Caco-2 (cell line): ENCODE results near the gene PELI2. TPM values are rescaled to one million over a fixed set of nuclear protein-coding genes. Genes with fewer than 3 reads are reported as not detected.
A peak's percentile ranks its signal among the peaks of the same experiment; 100 is the strongest.

ENCODE experiments used
- BruUV-seq: library from RNA; stranded (reverse); fragments of 400-500 nt; replicated peaks from 2 replicates; lab custom pipeline; 2021; lab: Mats Ljungman, UMichigan
- CTCF ChIA-PET: fragments of 300-600 bp; sonication (Branson Sonifier 250); formaldehyde crosslinking; loops from one replicate; lab custom pipeline; 2022; ENCODE audit warnings: antibody characterized with exemption; lab: Charles Lee
- POLR2A ChIA-PET: fragments of 300-600 bp; sonication (Branson Sonifier 250); formaldehyde crosslinking; loops from one replicate; lab custom pipeline; 2022; ENCODE audit warnings: antibody characterized with exemption; lab: Charles Lee
- DNase-seq, 2 experiments: peaks; one replicate each; pipeline versions ENCODE4 v3.0.0 to v3.0.0-alpha.2; 2020 to 2022
- H3K27me3 ChIP-seq: replicated peaks from 2 replicates; pipeline ENCODE4 v1.6.0; 2011; ENCODE audit warnings: low read length; ENCODE audit not compliant: control insufficient read depth, insufficient read depth
- H3K36me3 ChIP-seq: 2 replicates; pipeline ENCODE4 v1.5.1; 2011; ENCODE audit warnings: low read length; ENCODE audit not compliant: control insufficient read depth, insufficient read depth
- H3K4me1 ChIP-seq: fragments of 250-450 bp; sonication (Bioruptor Pico); 2 replicates; pipeline ENCODE4 v1.5.1; 2020; ENCODE audit warnings: mild to moderate bottlenecking
- H3K4me3 ChIP-seq: 2 replicates; pipeline ENCODE4 v1.5.1; 2011; ENCODE audit warnings: low read depth, mild to moderate bottlenecking, control low read depth, low read length
- H3K9me3 ChIP-seq: fragments of 250-450 bp; sonication (Bioruptor Pico); 2 replicates; pipeline ENCODE4 v1.5.1; 2020; ENCODE audit warnings: mild to moderate bottlenecking, moderate library complexity
- H3K27ac Mint-ChIP-seq: one replicate; pipeline ENCODE4 v1.8.0; 2022; ENCODE audit warnings: mixed read lengths; ENCODE audit not compliant: unreplicated experiment
- H3K27me3 Mint-ChIP-seq: one replicate; pipeline ENCODE4 v1.8.0; 2022; ENCODE audit warnings: mixed read lengths; ENCODE audit not compliant: insufficient read depth, unreplicated experiment
- H3K36me3 Mint-ChIP-seq: one replicate; pipeline ENCODE4 v1.8.0; 2022; ENCODE audit warnings: mild to moderate bottlenecking, mixed read lengths; ENCODE audit not compliant: insufficient read depth, unreplicated experiment
- H3K4me1 Mint-ChIP-seq: one replicate; pipeline ENCODE4 v1.8.0; 2022; ENCODE audit warnings: low read depth, mixed read lengths; ENCODE audit not compliant: unreplicated experiment
- H3K4me3 Mint-ChIP-seq: one replicate; pipeline ENCODE4 v1.8.0; 2022; ENCODE audit warnings: mild to moderate bottlenecking, moderate library complexity, mixed read lengths; ENCODE audit not compliant: unreplicated experiment
- H3K9me3 Mint-ChIP-seq: one replicate; pipeline ENCODE4 v1.8.0; 2022; ENCODE audit warnings: mixed read lengths; ENCODE audit not compliant: unreplicated experiment
- CTCF ChIP-seq, 2 experiments: fragments of 200-600 bp in 1 of 2; IDR thresholded peaks; 1 replicate in 1 of 2; 2 replicates in 1 of 2; pipeline versions ENCODE4 v1.5.1 to v1.8.0; 2011 to 2022; ENCODE audit warnings: antibody characterized with exemption in 1 of 2, control low read depth in 1 of 2, inconsistent platforms in 1 of 2, low read depth in 1 of 2, low read length in 1 of 2, mild to moderate bottlenecking in 1 of 2, moderate library complexity in 1 of 2; ENCODE audit not compliant: insufficient read depth in 1 of 2, severe bottlenecking in 1 of 2, unreplicated experiment in 1 of 2
- intact Hi-C: fragments of 100-400 bp; cut with micrococcal nuclease; formaldehyde crosslinking; loops from one replicate; pipeline ENCODE4 v1.10.0; 2022; ENCODE audit not compliant: unreplicated experiment
- total RNA-seq: library from RNA; stranded (reverse); gene quantifications from 2 replicates; pipeline ENCODE4 v1.2.3, GENCODE V29; 2022

The PELI2 gene
- total RNA-seq, 1 experiment from 2014 or later: 8.5 TPM

DNA sequence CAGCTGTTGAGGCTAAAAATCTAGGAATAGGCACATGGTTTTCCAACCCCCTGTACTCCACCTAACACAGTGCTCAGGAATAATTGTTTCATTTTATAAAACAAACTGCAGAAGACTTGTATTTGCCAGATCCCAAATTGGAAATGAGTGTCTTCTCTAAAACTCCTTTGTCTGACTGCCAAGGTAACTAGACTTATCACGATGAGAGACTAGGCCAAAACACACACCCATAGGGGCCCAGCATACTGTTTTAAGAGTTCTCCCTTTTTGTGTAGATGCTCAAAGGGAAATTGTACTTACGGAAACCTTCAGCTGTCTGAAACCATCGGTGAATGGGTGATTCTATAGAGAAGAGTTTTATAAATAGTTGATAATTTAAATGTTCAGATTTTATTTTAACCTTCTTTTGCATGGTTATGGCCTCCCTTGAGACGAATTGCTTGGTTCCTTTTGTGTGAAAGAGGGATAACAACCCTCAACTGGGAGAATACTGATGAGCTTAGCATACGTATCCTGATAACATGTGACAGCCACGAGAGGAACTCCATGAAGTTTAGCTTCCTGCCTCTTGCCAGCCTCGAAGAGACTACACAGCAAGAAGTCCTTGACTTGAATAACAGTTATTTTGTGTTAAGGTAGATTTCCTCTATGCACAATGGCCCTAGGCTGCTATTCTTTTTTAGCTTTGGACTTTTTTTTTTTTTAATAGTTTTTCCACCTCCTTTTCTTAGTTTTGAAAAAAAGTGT lies 103.3 kb downstream of the PELI2 start:
- H3K4me3 ChIP-seq: no peak overlapping the region
- H3K9me3 ChIP-seq: no peaks in the 10 kb centered on the region
- Mint-ChIP-seq H3K27ac (no peak overlapping the region), H3K4me1 (peaks cover 17% of the 10 kb centered on the region), H3K9me3 (no peaks in the 10 kb centered on the region), H3K36me3 (peaks cover 9% of the 10 kb centered on the region), H3K4me3 (no peak overlapping the region), H3K27me3 (no peaks in the 10 kb centered on the region)
- ChIA-PET CTCF (interaction anchor here (0.7 kb wide), 1 partner anchor 306 kb away, joined by 3 read pairs; no protein-coding TSS in a partner anchor), POLR2A (no interaction called here)
- no peak for TF ChIP-seq CTCF (IDR thresholded peaks at IDR 0.05; ENCODE audit: insufficient read depth in 1 of 2, low read depth in 1 of 2, low read length in 1 of 2, severe bottlenecking in 1 of 2, unreplicated experiment in 1 of 2)
- BruUV-seq: no TSS peak
- intact Hi-C loops: no loop called here
- peaks cover 24% of the 10 kb centered on the region for H3K4me1 ChIP-seq
- no peak for DNase-seq
- H3K27me3 ChIP-seq: no peaks in the 10 kb centered on the region
- no peaks in the 10 kb centered on the region; the same call in 1 of the 2 replicates for H3K36me3 ChIP-seq

GRCh38 chr14:56224229-56224628 lies 106.0 kb downstream of the PELI2 start:
- Histone ChIP-seq H3K9me3 (no peaks in the 10 kb centered on the region; the same call in 1 of the 2 replicates), H3K27me3 (no peaks in the 10 kb centered on the region), H3K4me1 (peaks cover 24% of the 10 kb centered on the region), H3K4me3 (no peak overlapping the region), H3K36me3 (no peaks in the 10 kb centered on the region; the same call in 1 of the 2 replicates)
- CTCF ChIA-PET: interaction anchor here (0.6 kb wide), 1 partner anchor 288 kb away, joined by 5 read pairs; no protein-coding TSS in a partner anchor
- DNase-seq: peak in 1 of 2 experiments; percentile 10
- BruUV-seq: no TSS peak
- POLR2A ChIA-PET: no interaction called here
- peaks cover 9% of the 10 kb centered on the region for H3K36me3 Mint-ChIP-seq
- H3K27me3 Mint-ChIP-seq: no peaks in the 10 kb centered on the region
- no peak overlapping the region for H3K4me3 Mint-ChIP-seq
- intact Hi-C loops: no loop called here
- H3K4me1 Mint-ChIP-seq: peaks cover 17% of the 10 kb centered on the region
- TF ChIP-seq CTCF (IDR thresholded peaks at IDR 0.05; ENCODE audit: insufficient read depth in 1 of 2, low read depth in 1 of 2, low read length in 1 of 2, severe bottlenecking in 1 of 2, unreplicated experiment in 1 of 2): peak in 1 of 2 experiments; percentile 20
- H3K27ac Mint-ChIP-seq: no peak overlapping the region
- no peaks in the 10 kb centered on the region for H3K9me3 Mint-ChIP-seq

- Mint-ChIP-seq H3K36me3 (peaks cover 9% of the 10 kb centered on the region), H3K27me3 (no peaks in the 10 kb centered on the region), H3K4me1 (peaks cover 17% of the 10 kb centered on the region), H3K9me3 (peaks cover 7% of the 10 kb centered on the region), H3K27ac (peak overlapping the region; percentile 91), H3K4me3 (peak overlapping the region; percentile 65)
- intact Hi-C loops: no loop called here
- CTCF ChIA-PET: interaction anchor here (0.7 kb wide), 1 partner anchor 354 kb away, joined by 3 read pairs; no protein-coding TSS in a partner anchor
- POLR2A ChIA-PET: no interaction called here
- BruUV-seq: no TSS peak
- Histone ChIP-seq H3K9me3 (no peaks in the 10 kb centered on the region; the same call in 1 of the 2 replicates), H3K4me3 (0 out of 2 replicates have a peak overlapping the region, but pooled peaks have one; percentile 16), H3K4me1 (peaks cover 24% of the 10 kb centered on the region), H3K36me3 (no peaks in the 10 kb centered on the region; the same call in 1 of the 2 replicates), H3K27me3 (no peaks in the 10 kb centered on the region)
- TF ChIP-seq CTCF (IDR thresholded peaks at IDR 0.05; ENCODE audit: insufficient read depth in 1 of 2, low read depth in 1 of 2, low read length in 1 of 2, severe bottlenecking in 1 of 2, unreplicated experiment in 1 of 2): no peak
- DNase-seq: peak; percentile 86 to 91
These were observed 106.8 kb downstream of the PELI2 start for GRCh38 chr14:56224691-56225681.
